CD14-positive monocyte (primary cell): ENCODE results near the gene UBE3C. TPM values are rescaled to one million over a fixed set of nuclear protein-coding genes. Genes with fewer than 3 reads are reported as not detected.

Source experiments
- DNase-seq, 3 donors: peaks; one replicate each; pipeline ENCODE4 v3.0.0-alpha.2; 2011 to 2022
- H2AFZ ChIP-seq: 2 replicates; pipeline ENCODE4 v1.6.0; 2012; ENCODE audit warnings: mild to moderate bottlenecking, low read depth, low read length, inconsistent platforms; ENCODE audit not compliant: insufficient read depth, poor library complexity, severe bottlenecking
- H3K27ac ChIP-seq, 2 donors: 1 replicate in 1 of 2; 2 replicates in 1 of 2; pipeline ENCODE4 v1.5.1; 2012 to 2013; ENCODE audit warnings: low read length in 2 of 2, control low read depth in 1 of 2, inconsistent platforms in 1 of 2, low read depth in 1 of 2, mild to moderate bottlenecking in 1 of 2
- H3K27me3 ChIP-seq, 2 donors: one replicate each; pipeline versions ENCODE4 v1.6.0 to v1.6.1; 2011 to 2013; ENCODE audit warnings: low read length in 2 of 2; ENCODE audit not compliant: control insufficient read depth in 2 of 2, insufficient read depth in 2 of 2
- H3K36me3 ChIP-seq, 2 donors: replicated peaks in 1 of 2; 1 replicate in 1 of 2; 2 replicates in 1 of 2; pipeline versions ENCODE4 v1.5.1 to v1.6.1; 2012 to 2013; ENCODE audit warnings: low read length in 2 of 2, control low read depth in 1 of 2, inconsistent platforms in 1 of 2, mild to moderate bottlenecking in 1 of 2; ENCODE audit not compliant: insufficient read depth in 2 of 2, control insufficient read depth in 1 of 2
- H3K4me1 ChIP-seq, 2 donors: 1 replicate in 1 of 2; 2 replicates in 1 of 2; pipeline versions ENCODE4 v1.5.1 to v1.6.1; 2012 to 2013; ENCODE audit warnings: low read length in 2 of 2, control low read depth in 1 of 2, inconsistent platforms in 1 of 2, mild to moderate bottlenecking in 1 of 2, moderate library complexity in 1 of 2; ENCODE audit not compliant: insufficient read depth in 2 of 2, control insufficient read depth in 1 of 2
- H3K4me2 ChIP-seq: replicated peaks from 2 replicates; pipeline ENCODE3; 2012; ENCODE audit warnings: low read length, moderate library complexity, mild to moderate bottlenecking; ENCODE audit not compliant: poor library complexity, severe bottlenecking; ENCODE audit errors: extremely low read depth
- H3K4me3 ChIP-seq, 3 experiments: fragments of 200-600 bp in 1 of 3; sonication (generic) in 1 of 3; replicated peaks in 1 of 3; 1 replicate in 2 of 3; 2 replicates in 1 of 3; pipeline ENCODE4 v1.5.1; 2011 to 2013; ENCODE audit warnings: low read length in 3 of 3, mild to moderate bottlenecking in 3 of 3, control low read depth in 2 of 3, low read depth in 2 of 3, inconsistent platforms in 1 of 3, moderate library complexity in 1 of 3
- H3K79me2 ChIP-seq: 2 replicates; pipeline ENCODE4 v1.6.0; 2012; ENCODE audit warnings: mild to moderate bottlenecking, control low read depth, inconsistent platforms, low read length, moderate library complexity; ENCODE audit not compliant: insufficient read depth
- H3K9ac ChIP-seq: 2 replicates; pipeline ENCODE4 v1.6.0; 2017; ENCODE audit warnings: low read length, mild to moderate bottlenecking; ENCODE audit not compliant: insufficient read depth, poor library complexity, severe bottlenecking
- H3K9me3 ChIP-seq, 2 donors: replicated peaks in 1 of 2; 1 replicate in 1 of 2; 2 replicates in 1 of 2; pipeline versions ENCODE4 v1.5.1 to v1.6.1; 2012 to 2013; ENCODE audit warnings: low read length in 2 of 2, control low read depth in 1 of 2; ENCODE audit not compliant: control insufficient read depth in 1 of 2, insufficient read depth in 1 of 2
- H4K20me1 ChIP-seq: 2 replicates; pipeline ENCODE4 v1.6.0; 2012; ENCODE audit warnings: mild to moderate bottlenecking, low read length, control low read depth, moderate library complexity; ENCODE audit not compliant: insufficient read depth
- H3K27ac Mint-ChIP-seq, 7 donors: one replicate each; pipeline ENCODE4 v1.8.0; 2020; ENCODE audit warnings: mild to moderate bottlenecking in 7 of 7, mixed read lengths in 7 of 7, moderate library complexity in 6 of 7, inconsistent platforms in 2 of 7
- H3K27me3 Mint-ChIP-seq, 3 donors: one replicate each; pipeline ENCODE4 v1.8.0; 2021 to 2022; ENCODE audit warnings: low read depth in 3 of 3, mild to moderate bottlenecking in 3 of 3, mixed read lengths in 3 of 3, moderate library complexity in 3 of 3, inconsistent platforms in 1 of 3
- H3K36me3 Mint-ChIP-seq, 2 donors: one replicate each; pipeline ENCODE4 v1.8.0; 2020; ENCODE audit warnings: mixed read lengths in 2 of 2, inconsistent platforms in 1 of 2, mild to moderate bottlenecking in 1 of 2
- H3K4me1 Mint-ChIP-seq: one replicate; pipeline ENCODE4 v1.8.0; 2020; ENCODE audit warnings: mild to moderate bottlenecking, mixed read lengths
- H3K4me3 Mint-ChIP-seq, 2 donors: one replicate each; pipeline ENCODE4 v1.8.0; 2020; ENCODE audit warnings: mild to moderate bottlenecking in 2 of 2, mixed read lengths in 2 of 2, moderate library complexity in 1 of 2
- H3K9me3 Mint-ChIP-seq, 7 donors: one replicate each; pipeline ENCODE4 v1.8.0; 2020 to 2022; ENCODE audit warnings: mixed read lengths in 7 of 7, mild to moderate bottlenecking in 6 of 7, moderate library complexity in 6 of 7, inconsistent platforms in 2 of 7
- WGBS: methylation state at CpG from one replicate; pipeline ENCODE4 v1.1.5; 2013; ENCODE audit warnings: missing lambda C conversion rate; ENCODE audit not compliant: insufficient coverage; 5-methylcytosine and 5-hydroxymethylcytosine counted together
- intact Hi-C, 2 donors: fragments of 100-400 bp; cut with micrococcal nuclease; formaldehyde crosslinking; loops; one replicate each; pipeline versions ENCODE4 v1.15.0 to v1.15.1; 2023
- polyA plus RNA-seq, 3 donors: library from polyadenylated mRNA; depleted of rRNA in 1 of 3; unstranded in 2 of 3; stranded (reverse) in 1 of 3; fragments of 300-500 nt in 2 of 3; fragments of >200 nt in 1 of 3; fragmentation: Illumina TruSeq in 2 of 3; gene quantifications; 1 replicate in 2 of 3; 2 replicates in 1 of 3; pipeline ENCODE4 v1.2.3, GENCODE V29; 2012 to 2021
- TF ChIP-seq, protein P1 (sequence below): fragments of 200-600 bp; IDR thresholded peaks from one replicate; pipeline ENCODE4 v1.8.0; 2022; ENCODE audit warnings: antibody characterized with exemption, mild to moderate bottlenecking

UBE3C gene
- polyA plus RNA-seq, 3 donors: 19.5 to 34.5 (median 24.3) TPM

DNA sequence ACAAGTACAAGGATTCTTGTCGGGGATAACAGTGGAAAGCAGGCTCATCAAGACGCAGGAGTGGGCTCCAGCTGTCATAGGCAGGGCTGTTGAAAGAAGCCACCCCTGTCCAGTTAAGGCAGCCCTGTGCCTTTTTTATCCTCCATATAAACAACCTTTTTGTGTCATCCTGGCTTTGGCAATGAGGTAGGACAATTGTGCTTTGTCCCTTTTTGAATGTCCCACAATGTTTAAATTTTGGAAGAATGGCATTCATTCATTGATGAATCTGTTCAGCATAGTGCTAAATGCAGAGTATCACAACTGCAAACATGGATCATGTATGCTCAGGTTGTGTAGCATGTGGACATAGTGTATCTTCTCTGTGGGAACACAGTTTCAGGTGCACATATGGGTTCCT is 66.7 kb downstream of the UBE3C start:
- no peaks in the 10 kb centered on the region for H3K9me3 ChIP-seq
- H3K79me2 ChIP-seq: no peaks in the 10 kb centered on the region
- no peak overlapping the region for H3K9ac ChIP-seq
- intact Hi-C loops: no loop called here
- WGBS: 100% methylated on average over 1 of the region's 2 CpGs
- Mint-ChIP-seq H3K4me1 (no peaks in the 10 kb centered on the region), H3K27me3 (peaks cover 0 to 1% (median 0%) of the 10 kb centered on the region in 3 donors), H3K4me3 (no peak overlapping the region), H3K9me3 (no peaks in the 10 kb centered on the region), H3K36me3 (peaks cover 62 to 86% of the 10 kb centered on the region in 2 donors), H3K27ac (no peak overlapping the region)
- H2AFZ ChIP-seq: no peak overlapping the region
- H3K4me2 ChIP-seq: no peak overlapping the region
- H3K4me1 ChIP-seq: no peaks in the 10 kb centered on the region
- no peak overlapping the region for H3K27ac ChIP-seq
- no peak overlapping the region for H3K4me3 ChIP-seq
- DNase-seq: no peak
- TF ChIP-seq, protein P1, sequence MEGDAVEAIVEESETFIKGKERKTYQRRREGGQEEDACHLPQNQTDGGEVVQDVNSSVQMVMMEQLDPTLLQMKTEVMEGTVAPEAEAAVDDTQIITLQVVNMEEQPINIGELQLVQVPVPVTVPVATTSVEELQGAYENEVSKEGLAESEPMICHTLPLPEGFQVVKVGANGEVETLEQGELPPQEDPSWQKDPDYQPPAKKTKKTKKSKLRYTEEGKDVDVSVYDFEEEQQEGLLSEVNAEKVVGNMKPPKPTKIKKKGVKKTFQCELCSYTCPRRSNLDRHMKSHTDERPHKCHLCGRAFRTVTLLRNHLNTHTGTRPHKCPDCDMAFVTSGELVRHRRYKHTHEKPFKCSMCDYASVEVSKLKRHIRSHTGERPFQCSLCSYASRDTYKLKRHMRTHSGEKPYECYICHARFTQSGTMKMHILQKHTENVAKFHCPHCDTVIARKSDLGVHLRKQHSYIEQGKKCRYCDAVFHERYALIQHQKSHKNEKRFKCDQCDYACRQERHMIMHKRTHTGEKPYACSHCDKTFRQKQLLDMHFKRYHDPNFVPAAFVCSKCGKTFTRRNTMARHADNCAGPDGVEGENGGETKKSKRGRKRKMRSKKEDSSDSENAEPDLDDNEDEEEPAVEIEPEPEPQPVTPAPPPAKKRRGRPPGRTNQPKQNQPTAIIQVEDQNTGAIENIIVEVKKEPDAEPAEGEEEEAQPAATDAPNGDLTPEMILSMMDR: no peak
- H4K20me1 ChIP-seq: peaks cover under 1% of the 10 kb centered on the region
- H3K36me3 ChIP-seq: peaks cover 69 to 85% of the 10 kb centered on the region in 2 donors
- H3K27me3 ChIP-seq: no peaks in the 10 kb centered on the region

DNA sequence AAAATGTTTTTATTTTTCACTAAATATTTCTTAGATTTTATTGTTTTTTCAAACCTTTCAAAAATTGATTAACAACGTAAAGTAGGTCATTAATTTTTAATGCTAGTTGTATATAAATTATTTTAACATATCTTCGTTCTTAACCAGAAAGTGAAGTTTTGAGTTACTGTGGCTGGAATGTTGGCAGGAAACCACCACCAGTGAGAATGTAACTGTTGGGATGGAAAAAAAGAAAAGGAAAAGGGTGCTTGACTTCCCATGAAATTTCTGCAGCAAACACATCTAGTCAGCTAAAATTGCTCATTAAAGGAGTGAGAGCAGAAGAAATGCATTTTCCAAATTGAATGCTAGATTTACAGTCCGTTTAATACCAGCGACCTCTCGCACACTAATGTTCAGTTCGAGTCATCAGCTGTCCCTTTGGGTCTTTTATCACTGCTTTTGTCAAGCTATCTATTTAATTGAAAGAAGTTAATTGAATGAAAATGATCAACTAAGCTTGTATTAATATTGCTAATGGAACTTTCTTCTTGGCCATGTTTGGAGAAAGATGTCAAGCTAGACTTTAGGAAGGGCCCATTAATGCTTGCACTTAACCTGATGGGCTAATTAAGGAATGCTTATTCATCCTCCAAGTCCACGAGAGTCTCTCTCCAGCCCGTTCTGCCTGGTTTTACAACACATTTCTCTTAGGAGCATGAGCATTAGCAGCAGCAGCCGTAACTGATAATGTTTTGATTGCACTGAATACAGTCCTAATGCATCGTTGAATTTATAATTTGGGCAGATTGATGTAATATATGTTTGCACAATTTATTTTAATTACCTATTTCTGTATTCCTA is 70.1 kb downstream of the UBE3C start:
- Mint-ChIP-seq H3K9me3 (no peaks in the 10 kb centered on the region), H3K27me3 (peaks cover 0 to 1% (median 0%) of the 10 kb centered on the region in 3 donors), H3K4me3 (no peak overlapping the region), H3K27ac (no peak overlapping the region), H3K36me3 (peaks cover 71 to 88% of the 10 kb centered on the region in 2 donors), H3K4me1 (no peaks in the 10 kb centered on the region)
- Histone ChIP-seq H3K27me3 (no peaks in the 10 kb centered on the region), H3K4me1 (no peaks in the 10 kb centered on the region), H3K36me3 (peaks cover 59 to 93% of the 10 kb centered on the region in 2 donors), H3K4me2 (no peak overlapping the region), H3K9ac (no peak overlapping the region), H4K20me1 (peaks cover 10% of the 10 kb centered on the region), H2AFZ (no peak overlapping the region), H3K79me2 (no peaks in the 10 kb centered on the region), H3K9me3 (no peaks in the 10 kb centered on the region), H3K4me3 (no peak overlapping the region), H3K27ac (no peak overlapping the region)
- DNase-seq: no peak
- WGBS: no CpG with 5 or more reads among the region's 10 CpGs
- intact Hi-C loops: no loop called here
- TF ChIP-seq, protein P1: no peak
